T47D (cell line): ENCODE data around the gene ZNF366.

Experiments
- DNase-seq, 2 experiments: peaks; one replicate each; pipeline versions ENCODE4 v3.0.0 to v3.0.0-alpha.2; 2011 to 2012; ENCODE audit warnings: low read depth in 1 of 2, low spot score in 1 of 2
- JUND ChIP-seq: IDR thresholded peaks from 2 replicates; pipeline ENCODE4 v1.6.1; 2012; ENCODE audit warnings: low read depth
- in situ Hi-C: cut with HindIII; loops from 2 replicates; pipeline ENCODE4 v1.10.0; 2016; ENCODE audit warnings: low sequenced_read_pairs, low pct_unique_long_range_greater_than_20kb

ZNF366 gene

DNA sequence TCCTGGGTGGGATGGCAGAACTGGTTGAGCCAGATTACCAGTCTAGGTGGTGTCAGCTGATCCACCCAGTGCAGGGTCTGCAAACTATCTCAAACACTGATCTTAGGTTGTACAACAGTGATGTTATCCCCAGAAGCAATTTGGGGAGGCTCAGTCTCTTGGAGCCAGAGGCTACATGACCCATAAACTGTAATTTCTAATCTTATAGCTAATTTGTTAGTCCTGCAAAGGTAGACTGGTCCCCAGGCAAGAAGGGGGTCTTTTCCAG lies 5.3 kb upstream of the ZNF366 start:
- in situ Hi-C loops = no loop called here
- DNase-seq = no peak
- TF ChIP-seq JUND = no peak

DNA sequence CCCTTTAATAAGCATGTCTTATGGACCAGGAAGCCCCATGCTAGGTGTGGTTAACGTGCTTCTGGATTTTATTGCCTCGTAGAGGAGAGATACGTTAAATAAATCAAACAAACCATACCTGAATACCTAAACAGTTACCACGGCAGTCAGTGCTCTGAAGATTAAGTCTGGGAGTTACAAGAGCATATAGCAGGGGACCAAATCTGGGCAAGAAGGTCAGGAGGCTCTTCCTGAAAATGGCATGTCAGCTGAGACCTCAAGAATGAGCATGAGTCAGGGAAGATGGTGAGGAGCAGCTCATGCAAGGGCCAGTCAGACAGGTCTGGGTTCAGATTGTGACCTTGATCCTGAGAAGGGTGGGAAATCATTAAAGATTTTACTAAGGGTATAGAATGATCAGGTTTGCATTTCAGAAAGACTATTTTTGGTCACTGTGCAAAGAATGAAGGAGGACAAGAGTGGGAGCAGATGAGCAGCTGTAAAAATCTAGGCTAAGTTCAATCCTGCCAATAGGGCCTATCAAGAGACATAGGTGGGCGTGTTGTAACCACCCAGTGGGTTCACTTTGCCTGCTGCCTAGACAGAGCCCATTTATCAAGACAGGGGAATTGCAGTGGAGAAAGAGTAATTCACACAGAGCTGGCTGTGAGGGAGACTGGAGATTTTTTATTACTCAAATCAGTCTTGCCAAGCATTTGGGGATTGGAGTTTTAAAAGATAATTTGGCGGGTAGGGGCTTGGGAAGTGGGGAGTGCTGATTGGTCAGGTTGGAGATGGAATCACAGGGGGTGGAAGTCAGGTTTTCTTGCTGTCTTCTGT lies 4.8 kb upstream of the ZNF366 start:
- DNase-seq = no peak
- in situ Hi-C loops = no loop called here
- no peak for TF ChIP-seq JUND

- in situ Hi-C loops = no loop called here
- DNase-seq = no peak
- no peak for TF ChIP-seq JUND
Observed at GRCh38 chr5:72511366-72511765, 4.2 kb upstream of the ZNF366 start.

- no peak for TF ChIP-seq JUND
- DNase-seq = no peak
- in situ Hi-C loops = no loop called here
Observed at GRCh38 chr5:72510610-72511181, 3.5 kb upstream of the ZNF366 start.

- TF ChIP-seq JUND = no peak
- no peak for DNase-seq
- in situ Hi-C loops = no loop called here
Observed at GRCh38 chr5:72509401-72509800, 2.2 kb upstream of the ZNF366 start.

- TF ChIP-seq JUND = no peak
- DNase-seq = no peak
- in situ Hi-C loops = no loop called here
Observed at GRCh38 chr5:72508241-72509170, 1.3 kb upstream of the ZNF366 start.

DNA sequence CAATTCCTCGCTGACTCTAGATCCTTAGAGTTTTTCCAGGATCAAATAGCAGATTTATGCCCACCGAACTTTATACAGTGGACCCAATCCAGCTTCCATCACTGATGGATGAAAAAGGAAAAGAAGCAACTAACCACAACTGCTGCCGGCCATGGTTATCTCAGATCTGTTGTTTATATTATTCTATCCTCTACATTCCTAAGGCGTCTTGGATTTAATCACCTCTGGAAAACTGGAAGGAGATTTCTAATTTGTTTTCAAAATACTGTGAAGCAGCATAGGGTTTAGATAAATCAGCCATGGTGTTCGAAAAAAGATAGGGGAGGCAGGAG lies 663 bp upstream of the ZNF366 start:
- DNase-seq = no peak
- in situ Hi-C loops = no loop called here
- no peak for TF ChIP-seq JUND

DNA sequence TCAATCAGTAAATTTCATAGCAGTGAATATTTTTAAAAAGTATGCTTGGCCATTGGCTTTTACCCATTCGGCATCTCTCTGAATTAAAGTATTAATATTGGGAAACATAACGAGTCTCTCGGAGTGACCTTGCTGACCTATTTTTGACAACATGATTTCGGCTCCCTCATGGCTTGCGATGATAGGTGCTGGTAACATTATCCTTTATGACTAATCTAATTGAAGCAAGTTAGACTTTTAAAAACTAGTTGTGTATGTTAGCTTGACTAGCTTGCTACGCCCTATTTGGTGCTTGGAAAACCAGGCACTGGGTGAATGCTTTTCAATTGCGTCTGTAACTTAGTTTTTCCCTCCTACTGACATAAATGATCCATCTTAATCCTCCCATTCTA lies 1.1 kb downstream of the ZNF366 start:
- no peak for DNase-seq
- in situ Hi-C loops = no loop called here
- TF ChIP-seq JUND = no peak

GRCh38 chr5:72505539-72506157 lies 1.6 kb downstream of the ZNF366 start:
- no peak for TF ChIP-seq JUND
- in situ Hi-C loops = no loop called here
- DNase-seq = no peak

- no peak for DNase-seq
- TF ChIP-seq JUND = no peak
- in situ Hi-C loops = no loop called here
Observed at GRCh38 chr5:72505016-72505415, 2.2 kb downstream of the ZNF366 start.

GRCh38 chr5:72503888-72504491 lies 3.2 kb downstream of the ZNF366 start:
- DNase-seq = no peak
- in situ Hi-C loops = no loop called here
- TF ChIP-seq JUND = no peak

- no peak for TF ChIP-seq JUND
- no peak for DNase-seq
- in situ Hi-C loops = no loop called here
Observed at GRCh38 chr5:72501488-72501887, 5.7 kb downstream of the ZNF366 start.
